Spleen (tissue), 11 donors: ENCODE measurements around the gene PRDM16. TPM values are rescaled to one million over a fixed set of nuclear protein-coding genes. Genes with fewer than 3 reads are reported as not detected.

Experiments
- DNase-seq: peaks from one replicate; pipeline ENCODE4 v3.0.0-alpha.2; 2020
- H3K27ac ChIP-seq, 8 donors: fragments of 200-600 bp; sonication (generic) in 7 of 8; 1 replicate in 4 of 8; 2 replicates in 4 of 8; pipeline versions ENCODE4 v1.5.0 to v1.8.0; 2016 to 2021; ENCODE audit warnings: inconsistent platforms in 4 of 8, mild to moderate bottlenecking in 4 of 8, moderate library complexity in 1 of 8
- H3K27me3 ChIP-seq, 7 donors: fragments of 200-600 bp; sonication (generic) in 6 of 7; replicated peaks in 1 of 7; 1 replicate in 4 of 7; 2 replicates in 3 of 7; pipeline versions ENCODE4 v1.5.0 to v1.8.0; 2016 to 2021; ENCODE audit warnings: inconsistent platforms in 3 of 7, mild to moderate bottlenecking in 1 of 7
- H3K36me3 ChIP-seq, 6 donors: fragments of 200-600 bp; sonication (generic) in 5 of 6; 1 replicate in 4 of 6; 2 replicates in 2 of 6; pipeline versions ENCODE4 v1.5.0 to v1.8.0; 2016 to 2021; ENCODE audit warnings: inconsistent platforms in 2 of 6
- H3K4me1 ChIP-seq, 6 donors: fragments of 200-600 bp; sonication (generic) in 5 of 6; 1 replicate in 3 of 6; 2 replicates in 3 of 6; pipeline versions ENCODE4 v1.5.0 to v1.8.0; 2016 to 2021; ENCODE audit warnings: inconsistent platforms in 3 of 6
- H3K4me3 ChIP-seq, 8 donors: fragments of 200-600 bp; sonication (generic) in 7 of 8; 1 replicate in 4 of 8; 2 replicates in 4 of 8; pipeline versions ENCODE4 v1.5.0 to v1.8.0; 2016 to 2021; ENCODE audit warnings: inconsistent platforms in 4 of 8, mild to moderate bottlenecking in 4 of 8, moderate library complexity in 2 of 8
- H3K9me3 ChIP-seq, 8 donors: fragments of 200-600 bp; sonication (generic) in 7 of 8; 1 replicate in 4 of 8; 2 replicates in 4 of 8; pipeline versions ENCODE4 v1.5.0 to v1.8.0; 2016 to 2021; ENCODE audit warnings: inconsistent platforms in 4 of 8
- CTCF ChIP-seq, 11 experiments: fragments of 200-600 bp in 7 of 11; fragments of 450-650 bp in 4 of 11; sonication (generic) in 4 of 11; IDR thresholded peaks in 8 of 11; conservative IDR thresholded peaks in 3 of 11; 1 replicate in 7 of 11; 2 replicates in 4 of 11; pipeline versions ENCODE4 v1.4.0 to v1.8.0; 2016 to 2021; ENCODE audit warnings: antibody characterized with exemption in 11 of 11, inconsistent platforms in 4 of 11, mild to moderate bottlenecking in 1 of 11
- POLR2A ChIP-seq, 3 donors: fragments of 450-650 bp; IDR thresholded peaks; one replicate each; pipeline ENCODE4 v1.5.1; 2017; ENCODE audit warnings: antibody characterized with exemption in 3 of 3, mild to moderate bottlenecking in 1 of 3
- POLR2AphosphoS5 ChIP-seq, 3 donors: sonication (generic); formaldehyde crosslinking; IDR thresholded peaks; one replicate each; pipeline ENCODE4 v1.5.1; 2017; ENCODE audit warnings: antibody characterized with exemption in 3 of 3
- WGBS, 5 donors: extraction: QIAGEN DNeasy Blood & Tissue Kit in 3 of 5; methylation state at CpG; one replicate each; pipeline versions ENCODE4 v1.1.5 to v1.1.7; 2013 to 2018; 5-methylcytosine and 5-hydroxymethylcytosine counted together
- intact Hi-C: fragments of 100-400 bp; cut with DNase I; formaldehyde crosslinking; loops from one replicate; pipeline ENCODE4 v1.15.0; 2023; ENCODE audit warnings: low total_unique reads
- polyA plus RNA-seq, 3 donors: library from polyadenylated mRNA; stranded (reverse); fragments of 200-250 nt; gene quantifications; one replicate each; pipeline ENCODE4 v1.2.1, GENCODE V29; 2013
- total RNA-seq, 7 donors: library from RNA; depleted of rRNA in 3 of 7; stranded (reverse); fragments of >200 nt in 3 of 7; fragmentation: NEBNext Ultra II Directional in 4 of 7; extraction: Animal tissue kit (Norgen Biotek cat#: 25700) in 4 of 7; gene quantifications; one replicate each; pipeline versions ENCODE4 v1.1.0 to v1.2.1, GENCODE V29; 2016 to 2021
- donor health status: healthy with polysubstance abuse.
- donor health status: DM: no; HTN: no; CAD: no; lungs with moderate emphysema.
- donor health status: DM: no; HTN: no; CAD: no.
- donor health status: Bipolar disorder and iron deficiency.
- donor health status: healthy.
- donor health status: DM: no; HTN: no; CAD: no.
- donor health status: DM: yes; HTN: yes; CAD: no.

The PRDM16 gene
- total and polyA plus RNA-seq, 10 donors: 0.43 to 3.2 (median 1.4) TPM

GRCh38 chr1:3305156-3305555 is 236.2 kb downstream of the PRDM16 start:
- no peaks in the 10 kb centered on the region for H3K36me3 ChIP-seq
- intact Hi-C loops: no loop called here
- TF ChIP-seq POLR2AphosphoS5 (IDR thresholded peaks at IDR 0.05) (no peak), CTCF (IDR thresholded peaks at IDR 0.05 in 8 of 11, conservative IDR thresholded peaks at IDR 0.05 in 3 of 11) (no peak), POLR2A (IDR thresholded peaks at IDR 0.05) (no peak)
- H3K27me3 ChIP-seq: peaks cover 0 to 38% (median 8%) of the 10 kb centered on the region in 7 donors
- no peak overlapping the region for H3K27ac ChIP-seq
- H3K9me3 ChIP-seq: peaks cover 0 to 9% (median 0%) of the 10 kb centered on the region in 8 donors
- H3K4me3 ChIP-seq: no peak overlapping the region
- H3K4me1 ChIP-seq: no peaks in the 10 kb centered on the region
- no peak for DNase-seq
- WGBS, 5 donors: 85 to 90% (median 88%) methylated on average over 13 of the region's 13 CpGs

- WGBS, 5 donors: 55 to 72% (median 63%) methylated on average over 10 of the region's 10 CpGs
- TF ChIP-seq POLR2A (IDR thresholded peaks at IDR 0.05) (no peak), POLR2AphosphoS5 (IDR thresholded peaks at IDR 0.05) (no peak), CTCF (IDR thresholded peaks at IDR 0.05 in 8 of 11, conservative IDR thresholded peaks at IDR 0.05 in 3 of 11) (no peak)
- Histone ChIP-seq H3K9me3 (peaks cover 0 to 6% (median 0%) of the 10 kb centered on the region in 8 donors), H3K27me3 (peaks cover 0 to 53% (median 10%) of the 10 kb centered on the region in 7 donors), H3K27ac (no peak overlapping the region), H3K4me3 (no peak overlapping the region), H3K36me3 (no peaks in the 10 kb centered on the region), H3K4me1 (no peaks in the 10 kb centered on the region)
- no peak for DNase-seq
- intact Hi-C loops: no loop called here
Observed at GRCh38 chr1:3306583-3307291, 237.7 kb downstream of the PRDM16 start.

- WGBS, 5 donors: 66 to 88% (median 72%) methylated on average over 8 of the region's 8 CpGs
- H3K9me3 ChIP-seq: peaks cover 0 to under 1% (median 0%) of the 10 kb centered on the region in 8 donors
- intact Hi-C loops: no loop called here
- peaks cover 0 to 60% (median 16%) of the 10 kb centered on the region in 7 donors for H3K27me3 ChIP-seq
- H3K36me3 ChIP-seq: no peaks in the 10 kb centered on the region
- TF ChIP-seq CTCF (IDR thresholded peaks at IDR 0.05 in 8 of 11, conservative IDR thresholded peaks at IDR 0.05 in 3 of 11) (no peak), POLR2A (IDR thresholded peaks at IDR 0.05) (no peak)
- H3K27ac ChIP-seq: no peak overlapping the region
- DNase-seq: no peak
- H3K4me3 ChIP-seq: no peak overlapping the region
- no peaks in the 10 kb centered on the region for H3K4me1 ChIP-seq
Observed at GRCh38 chr1:3307359-3307758, 238.4 kb downstream of the PRDM16 start.

GRCh38 chr1:3308053-3308452 is 239.1 kb downstream of the PRDM16 start:
- intact Hi-C loops: no loop called here
- no peak for DNase-seq
- WGBS, 5 donors: 82 to 95% (median 88%) methylated on average over 7 to 11 of the region's 11 CpGs
- Histone ChIP-seq H3K27ac (no peak overlapping the region), H3K27me3 (peaks cover 0 to 67% (median 23%) of the 10 kb centered on the region in 7 donors), H3K36me3 (no peaks in the 10 kb centered on the region), H3K4me1 (peaks cover 0 to 5% (median 2%) of the 10 kb centered on the region in 6 donors), H3K4me3 (no peak overlapping the region), H3K9me3 (no peaks in the 10 kb centered on the region)
- no peak for TF ChIP-seq POLR2A (IDR thresholded peaks at IDR 0.05)
- no peak for TF ChIP-seq POLR2AphosphoS5 (IDR thresholded peaks at IDR 0.05)
- no peak for TF ChIP-seq CTCF (IDR thresholded peaks at IDR 0.05 in 8 of 11, conservative IDR thresholded peaks at IDR 0.05 in 3 of 11)
